ENCODE measurements around the gene CD27. TPM values are rescaled to one million over a fixed set of nuclear protein-coding genes. Genes with fewer than 3 reads are reported as not detected.
A peak's percentile ranks its signal among the peaks of the same experiment; 100 is the strongest.

The CD27 gene
- total RNA-seq, 1 donor: under 0.01 TPM

DNA sequence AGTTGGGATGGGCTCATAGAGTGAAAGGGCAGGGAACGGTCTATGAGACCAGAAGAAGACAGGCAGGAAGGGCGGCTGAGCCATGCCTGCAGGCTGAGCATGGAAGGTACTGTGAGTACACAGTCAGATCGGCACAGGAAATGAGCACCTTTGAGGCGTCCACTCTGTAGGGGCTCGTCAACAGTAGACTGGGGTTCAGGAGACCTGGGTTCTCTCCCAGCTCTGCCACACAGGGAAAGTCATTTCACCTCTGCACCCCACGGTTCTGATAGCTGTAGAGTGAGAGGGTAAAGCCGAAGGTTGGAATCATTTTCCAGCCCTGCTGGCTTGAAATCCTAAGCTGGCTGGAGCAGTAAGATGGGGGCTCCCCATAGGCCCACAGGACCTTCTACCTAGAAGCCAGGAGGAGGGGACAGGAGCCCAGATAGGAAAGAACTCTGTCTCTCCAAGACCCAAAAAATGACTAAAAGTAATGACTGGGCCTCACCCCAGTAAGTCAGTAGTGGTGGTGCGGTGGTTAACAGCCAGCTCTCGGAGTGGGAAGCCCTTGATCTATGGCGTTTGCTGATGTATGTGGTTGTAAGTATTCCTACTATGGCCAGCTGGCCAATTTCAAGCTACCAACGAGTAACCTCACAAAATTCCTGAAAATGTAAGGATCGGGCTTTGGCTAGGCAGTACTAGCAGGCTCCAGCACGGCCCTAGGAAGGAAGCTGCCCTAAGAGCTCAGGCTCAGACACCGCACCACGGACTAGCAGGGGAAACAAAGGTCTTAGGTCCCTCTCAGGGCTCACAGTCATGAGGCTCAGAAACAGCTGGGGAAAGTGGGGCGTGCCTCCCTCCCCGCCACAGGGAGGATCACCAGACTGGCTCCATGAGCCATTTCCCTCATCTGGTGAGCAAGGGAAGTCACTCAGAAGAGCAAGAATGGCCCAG, 10.3 kb upstream of the CD27 start:
- peak; percentile 50 for DNase-seq (ENCODE audit: low read depth)

DNA sequence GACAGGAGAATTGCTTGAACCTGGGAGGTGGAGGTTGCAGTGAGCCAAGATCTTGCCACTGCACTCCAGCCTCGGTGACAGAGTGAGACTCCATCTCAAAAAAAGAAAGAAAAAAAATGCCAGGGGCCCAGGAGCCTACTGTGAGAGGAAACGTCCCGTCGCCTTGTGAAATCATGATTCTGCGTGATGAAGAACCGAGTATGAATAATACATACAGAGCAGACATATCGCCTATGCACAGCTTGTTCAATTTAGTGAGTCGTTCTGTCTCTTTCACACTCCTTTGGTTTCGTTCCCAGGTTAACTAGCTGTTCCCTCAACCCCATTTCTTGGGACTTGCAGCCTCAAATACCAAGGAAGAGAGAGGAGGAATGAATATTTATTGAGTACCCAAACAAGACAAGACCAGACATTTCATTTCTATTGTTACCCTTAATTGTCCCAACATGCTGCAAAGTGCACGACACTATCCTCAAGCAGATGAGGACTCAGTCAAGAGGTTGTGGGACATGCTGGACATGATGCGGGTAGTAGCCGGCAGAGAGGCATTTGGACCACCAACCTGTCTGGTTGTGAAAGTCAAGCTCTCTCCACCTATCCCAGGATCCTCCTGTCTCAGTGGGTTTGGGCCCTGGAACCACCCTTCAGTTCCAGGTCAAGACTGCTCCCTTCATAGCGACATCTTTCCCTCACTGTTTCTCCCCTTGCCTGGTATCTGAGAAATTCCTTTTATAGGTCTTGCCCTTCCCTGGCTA, 8.6 kb upstream of the CD27 start:
- H3K4me3 ChIP-seq (ENCODE audit: low read depth, low read length): no peak overlapping the region
- no peak for DNase-seq (ENCODE audit: low read depth)
- TF ChIP-seq, protein P1, sequence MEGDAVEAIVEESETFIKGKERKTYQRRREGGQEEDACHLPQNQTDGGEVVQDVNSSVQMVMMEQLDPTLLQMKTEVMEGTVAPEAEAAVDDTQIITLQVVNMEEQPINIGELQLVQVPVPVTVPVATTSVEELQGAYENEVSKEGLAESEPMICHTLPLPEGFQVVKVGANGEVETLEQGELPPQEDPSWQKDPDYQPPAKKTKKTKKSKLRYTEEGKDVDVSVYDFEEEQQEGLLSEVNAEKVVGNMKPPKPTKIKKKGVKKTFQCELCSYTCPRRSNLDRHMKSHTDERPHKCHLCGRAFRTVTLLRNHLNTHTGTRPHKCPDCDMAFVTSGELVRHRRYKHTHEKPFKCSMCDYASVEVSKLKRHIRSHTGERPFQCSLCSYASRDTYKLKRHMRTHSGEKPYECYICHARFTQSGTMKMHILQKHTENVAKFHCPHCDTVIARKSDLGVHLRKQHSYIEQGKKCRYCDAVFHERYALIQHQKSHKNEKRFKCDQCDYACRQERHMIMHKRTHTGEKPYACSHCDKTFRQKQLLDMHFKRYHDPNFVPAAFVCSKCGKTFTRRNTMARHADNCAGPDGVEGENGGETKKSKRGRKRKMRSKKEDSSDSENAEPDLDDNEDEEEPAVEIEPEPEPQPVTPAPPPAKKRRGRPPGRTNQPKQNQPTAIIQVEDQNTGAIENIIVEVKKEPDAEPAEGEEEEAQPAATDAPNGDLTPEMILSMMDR (IDR thresholded peaks at IDR 0.05; ENCODE audit: insufficient read depth, low read depth, low read length): no peak

More for the DNA sequence above, 10.3 kb upstream of the CD27 start:
- TF ChIP-seq, protein P1 (IDR thresholded peaks at IDR 0.05; ENCODE audit: insufficient read depth, low read depth, low read length): no peak
- no peak overlapping the region for H3K4me3 ChIP-seq (ENCODE audit: low read depth, low read length)

DNA sequence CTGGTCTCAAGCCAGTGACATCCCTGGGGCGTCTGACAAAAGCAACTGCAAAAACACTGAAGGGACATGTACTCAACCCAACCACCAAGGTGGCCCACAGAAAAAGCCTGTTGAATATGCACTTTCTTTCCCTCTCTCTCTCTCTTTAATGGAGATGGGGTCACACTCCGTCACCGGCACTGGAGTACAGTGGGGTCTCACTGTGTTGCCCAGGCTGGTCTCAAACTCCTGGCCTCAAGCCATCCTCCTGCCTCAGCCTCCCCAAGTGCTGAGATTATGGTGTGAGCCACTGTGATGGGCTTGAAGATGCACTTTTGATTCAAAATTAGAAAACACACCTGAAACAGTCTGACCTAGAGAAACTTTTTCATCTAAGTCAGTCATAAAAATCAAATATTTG, 7.2 kb upstream of the CD27 start:
- TF ChIP-seq, protein P1 (IDR thresholded peaks at IDR 0.05; ENCODE audit: insufficient read depth, low read depth, low read length): no peak
- DNase-seq (ENCODE audit: low read depth): no peak

DNA sequence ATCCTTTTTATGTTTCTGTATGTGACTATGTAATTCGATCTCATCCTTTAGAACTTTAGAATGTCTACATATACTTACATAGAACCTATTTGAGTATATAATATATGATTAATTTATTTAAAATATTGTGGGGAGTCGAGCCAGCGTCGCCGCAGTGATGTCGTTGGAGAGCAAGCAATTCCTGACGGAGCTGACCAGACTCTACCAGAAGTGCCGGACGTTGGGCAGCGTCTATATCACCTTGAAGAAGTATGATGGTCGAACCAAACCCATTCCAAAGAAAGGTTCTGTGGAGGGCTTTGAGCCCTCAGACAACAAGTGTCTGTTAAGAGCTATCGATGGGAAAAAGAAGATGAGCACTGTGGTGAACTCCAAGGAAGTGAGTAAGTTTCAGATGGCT, 6.4 kb upstream of the CD27 start:
- H3K4me3 ChIP-seq (ENCODE audit: low read depth, low read length): no peak overlapping the region
- no peak for DNase-seq (ENCODE audit: low read depth)
- TF ChIP-seq, protein P1 (IDR thresholded peaks at IDR 0.05; ENCODE audit: insufficient read depth, low read depth, low read length): no peak

More for the DNA sequence above, 7.2 kb upstream of the CD27 start:
- H3K4me3 ChIP-seq (ENCODE audit: low read depth, low read length): no peak overlapping the region

DNA sequence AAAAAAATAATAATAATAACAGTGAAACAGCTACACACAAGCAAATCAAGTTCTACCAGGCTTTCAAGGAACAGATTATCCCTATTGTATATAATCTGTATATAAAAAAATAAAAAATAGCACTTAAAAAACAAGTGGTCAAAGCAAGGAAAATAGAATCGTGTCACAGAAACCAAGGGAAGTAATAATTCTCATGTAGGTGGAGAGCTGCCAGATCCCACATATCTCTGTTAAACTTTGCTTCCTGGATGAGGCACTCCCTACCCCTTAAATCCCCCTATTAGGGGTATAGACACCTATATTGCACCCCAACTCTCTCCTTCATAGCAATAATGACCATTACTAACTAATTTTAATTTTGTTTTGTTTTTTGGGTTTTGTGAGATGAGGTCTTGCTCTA, 4.4 kb upstream of the CD27 start:
- no peak overlapping the region for H3K4me3 ChIP-seq (ENCODE audit: low read depth, low read length)
- TF ChIP-seq, protein P1 (IDR thresholded peaks at IDR 0.05; ENCODE audit: insufficient read depth, low read depth, low read length): no peak
- DNase-seq (ENCODE audit: low read depth): no peak

DNA sequence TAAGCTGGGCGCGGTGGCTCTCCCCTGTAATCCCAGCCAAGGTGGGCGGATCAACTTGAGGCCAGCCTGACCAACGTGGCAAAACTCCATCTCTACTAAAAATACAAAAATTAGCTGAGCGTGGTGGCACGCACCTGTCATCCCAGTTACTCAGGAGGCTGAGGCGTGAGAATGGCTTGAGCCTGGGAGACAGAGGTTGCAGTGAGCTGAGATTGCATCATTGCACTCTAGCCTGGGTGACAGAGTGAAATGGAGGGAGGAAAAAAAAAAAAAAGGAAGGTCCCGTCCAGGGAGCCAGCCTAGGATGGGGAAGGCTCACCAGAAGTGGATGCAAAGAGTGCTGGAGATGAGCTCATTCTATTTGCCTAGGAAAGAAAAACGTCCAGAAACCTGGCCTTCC, 1.9 kb upstream of the CD27 start:
- no peak for DNase-seq (ENCODE audit: low read depth)
- TF ChIP-seq, protein P1 (IDR thresholded peaks at IDR 0.05; ENCODE audit: insufficient read depth, low read depth, low read length): no peak
- no peak overlapping the region for H3K4me3 ChIP-seq (ENCODE audit: low read depth, low read length)

Measured in fibroblast of villous mesenchyme (primary cell).